Hematopoietic multipotent progenitor cell treated with erythropoietin and hydrocortisone succinate and interleukin-3 and kit ligand, for 15 days (in vitro differentiated cells): ENCODE results near the gene C11orf98.
"Not testable (repeated sequence)": the region's sequence is repeated elsewhere in the genome, so short reads cannot be mapped to it uniquely, and the experiment has no call there.

Experiments
- DNase-seq: peaks from one replicate; pipeline ENCODE4 v3.0.0-alpha.2; 2015; ENCODE audit warnings: low spot score

C11orf98 gene

DNA sequence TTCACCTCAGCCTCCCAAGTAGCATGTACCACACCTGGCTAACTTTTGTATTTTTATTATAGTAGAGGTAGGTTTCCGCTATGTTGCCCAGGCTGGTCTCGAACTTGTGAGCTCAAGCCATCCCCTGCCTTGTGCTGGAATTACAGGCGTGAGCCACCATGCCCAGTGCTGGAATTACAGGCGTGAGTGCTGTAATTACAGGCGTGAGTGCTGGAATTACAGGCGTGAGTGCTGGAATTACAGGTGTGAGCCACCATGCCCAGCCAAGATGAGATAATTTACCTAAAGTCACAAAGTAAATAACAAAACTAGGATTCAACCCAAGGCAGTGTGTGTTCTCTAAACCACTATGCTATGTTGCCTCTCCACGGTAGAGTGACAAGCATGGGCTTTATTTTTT lies 17.5 kb upstream of the C11orf98 start:
- no peak for DNase-seq

DNA sequence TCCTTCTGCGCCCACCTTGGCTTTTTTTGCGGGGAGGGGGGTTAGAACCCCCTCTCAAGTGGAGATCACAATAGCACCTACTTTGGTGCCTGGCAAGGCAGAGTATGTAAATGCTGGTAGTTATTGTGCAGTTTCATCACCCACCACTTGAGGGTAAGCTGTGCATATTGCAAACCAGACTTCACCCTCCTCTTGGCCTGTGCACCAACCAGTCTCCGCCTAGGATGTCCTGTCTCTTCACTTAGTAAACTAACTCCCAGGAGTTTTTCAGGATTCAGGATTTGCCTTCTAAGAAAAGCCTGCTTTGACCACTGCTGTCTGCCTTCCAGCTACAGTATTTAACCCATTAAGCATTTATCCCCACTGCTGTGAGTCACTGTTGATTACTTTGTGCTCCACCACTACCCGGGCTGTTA lies 15.8 kb upstream of the C11orf98 start:
- peak; percentile 60 for DNase-seq

DNA sequence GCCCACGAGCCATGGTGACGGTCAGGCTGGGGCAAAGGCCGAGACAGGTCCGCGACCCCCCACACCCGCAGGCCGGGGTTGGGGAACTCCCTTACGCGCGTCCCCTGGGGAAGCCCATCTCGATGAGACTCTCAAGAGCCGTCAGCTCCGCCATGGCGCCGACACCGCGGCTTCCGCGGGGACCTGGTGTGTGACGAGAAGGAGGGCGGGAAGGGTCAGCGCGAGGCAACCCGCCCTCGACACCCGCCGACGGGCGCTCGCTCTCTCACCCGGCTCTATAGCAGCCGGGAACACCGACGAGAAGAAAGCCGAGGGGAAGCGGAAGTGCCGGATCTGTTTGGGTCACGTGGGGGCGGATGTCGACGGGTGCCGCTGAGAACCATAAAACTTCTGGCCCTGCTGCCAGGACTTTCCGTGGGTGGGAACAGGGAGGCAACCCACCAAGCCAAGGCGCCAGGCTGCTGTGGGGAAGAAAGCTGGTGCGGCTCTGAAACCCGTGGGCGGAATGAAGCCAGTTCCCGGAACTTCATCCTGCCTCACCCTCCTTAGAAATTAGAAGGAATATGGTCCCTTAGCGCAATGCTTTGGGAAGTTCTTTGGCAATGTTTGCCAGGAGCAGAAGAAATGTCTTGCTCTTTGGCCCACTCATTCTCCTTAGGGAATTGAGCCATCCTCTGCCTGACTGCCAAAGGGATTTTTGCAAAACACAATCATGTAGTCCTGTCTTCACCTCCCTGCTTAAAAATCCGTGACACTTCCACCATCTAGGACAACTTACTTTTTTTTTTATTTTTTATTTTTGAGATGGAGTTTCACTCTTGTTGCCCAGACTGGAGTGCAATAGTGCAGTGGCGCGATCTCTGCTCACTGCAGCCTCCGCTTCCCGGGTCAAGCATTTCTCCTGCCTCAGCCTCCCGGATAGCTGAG lies 14.0 kb upstream of the C11orf98 start, which contains the start of gene UBXN1:
Gene UBXN1, minus strand, starts transcription at position 304 of the 927 bp plus-strand sequence. Its CDS starts 150 bp downstream, at position 154.
- DNase-seq, result peak; percentile 85

DNA sequence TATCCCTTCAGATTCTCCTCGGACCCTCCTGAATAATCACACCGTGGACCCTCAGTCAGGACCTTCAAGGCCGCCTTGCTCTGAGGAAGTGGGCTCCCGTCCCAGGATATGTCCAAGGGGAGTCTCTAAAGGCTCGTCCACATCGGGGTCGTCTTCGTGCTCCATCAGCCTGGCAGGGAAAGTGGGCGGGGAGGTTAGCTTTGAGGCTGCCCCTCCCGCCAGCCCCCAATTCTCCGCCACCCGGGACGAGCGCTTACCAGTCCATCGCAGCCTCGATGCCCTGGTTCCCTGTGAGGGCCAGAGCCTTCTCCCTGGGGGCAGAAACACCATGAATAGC lies 13.4 kb upstream of the C11orf98 start:
- DNase-seq, result no peak

DNA sequence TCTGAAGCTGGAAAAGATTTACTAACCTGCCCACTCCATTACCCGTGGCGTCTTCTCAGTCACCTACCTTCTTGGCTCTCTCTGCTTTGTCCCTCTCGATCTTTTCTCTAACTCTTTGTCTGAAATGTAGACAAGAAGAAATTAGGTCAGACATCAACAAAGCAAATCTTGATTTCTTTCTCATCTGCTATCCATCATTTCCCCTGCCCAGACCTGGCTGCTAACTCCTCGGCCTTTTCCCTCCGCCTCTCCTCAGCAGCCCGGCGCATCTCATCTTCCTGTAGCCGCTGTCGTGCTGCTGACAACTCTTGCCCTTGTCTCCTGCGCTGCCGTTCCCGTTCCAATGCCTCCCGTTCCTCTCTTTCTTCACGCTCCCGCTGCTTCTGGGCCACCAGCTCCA lies 12.7 kb upstream of the C11orf98 start:
- DNase-seq, result no peak

DNA sequence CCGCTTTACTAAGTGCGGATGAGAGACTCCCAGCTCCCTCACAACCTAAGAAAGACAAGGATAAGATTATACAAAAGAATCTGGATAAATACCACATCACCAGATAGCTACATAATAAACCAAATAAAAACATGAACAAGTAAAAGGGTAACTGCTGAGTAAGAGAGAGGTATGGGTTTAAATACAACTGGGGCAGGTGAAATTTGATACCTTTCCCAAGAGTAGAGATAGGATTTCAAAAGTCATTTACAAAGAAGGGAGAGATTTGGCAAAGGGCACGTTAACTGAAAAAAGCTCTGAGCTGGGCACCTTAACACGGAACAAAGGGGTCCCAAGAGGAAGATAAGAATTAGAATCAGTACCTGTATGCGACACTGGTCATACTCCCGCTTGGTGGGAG lies 12.1 kb upstream of the C11orf98 start:
- no peak for DNase-seq

GRCh38 chr11:62676698-62677097 lies 11.7 kb upstream of the C11orf98 start:
- DNase-seq, result no peak

- not testable (repeated sequence) for DNase-seq
Observed at GRCh38 chr11:62675415-62675814, 10.4 kb upstream of the C11orf98 start.

GRCh38 chr11:62673196-62673525 lies 8.2 kb upstream of the C11orf98 start:
- DNase-seq, result no peak

DNA sequence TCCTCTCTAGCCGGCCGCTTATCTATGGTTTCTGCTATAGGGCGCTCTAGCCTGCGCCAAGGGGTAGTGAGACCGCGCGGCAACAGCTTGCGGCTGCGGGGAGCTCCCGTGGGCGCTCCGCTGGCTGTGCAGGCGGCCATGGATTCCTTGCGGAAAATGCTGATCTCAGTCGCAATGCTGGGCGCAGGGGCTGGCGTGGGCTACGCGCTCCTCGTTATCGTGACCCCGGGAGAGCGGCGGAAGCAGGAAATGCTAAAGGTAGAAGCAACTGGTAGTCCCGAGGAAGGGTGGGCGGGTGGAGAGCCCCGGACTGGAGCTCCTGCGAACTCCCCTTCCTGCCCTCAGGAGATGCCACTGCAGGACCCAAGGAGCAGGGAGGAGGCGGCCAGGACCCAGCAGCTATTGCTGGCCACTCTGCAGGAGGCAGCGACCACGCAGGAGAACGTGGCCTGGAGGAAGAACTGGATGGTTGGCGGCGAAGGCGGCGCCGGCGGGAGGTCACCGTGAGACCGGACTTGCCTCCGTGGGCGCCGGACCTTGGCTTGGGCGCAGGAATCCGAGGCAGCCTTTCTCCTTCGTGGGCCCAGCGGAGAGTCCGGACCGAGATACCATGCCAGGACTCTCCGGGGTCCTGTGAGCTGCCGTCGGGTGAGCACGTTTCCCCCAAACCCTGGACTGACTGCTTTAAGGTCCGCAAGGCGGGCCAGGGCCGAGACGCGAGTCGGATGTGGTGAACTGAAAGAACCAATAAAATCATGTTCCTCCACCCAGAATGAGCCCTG lies 6.8 kb upstream of the C11orf98 start, which contains the start of the genes LBHD1 and UQCC3:
Gene LBHD1, minus strand, starts transcription at position 660 of the 782 bp plus-strand sequence. CDS start 2,236 bp downstream, outside the sequence.
Gene UQCC3, plus strand, starts transcription at position 66 of the 782 bp plus-strand sequence. Its CDS starts 73 bp downstream, at position 139.
- peak; percentile 83 for DNase-seq

DNA sequence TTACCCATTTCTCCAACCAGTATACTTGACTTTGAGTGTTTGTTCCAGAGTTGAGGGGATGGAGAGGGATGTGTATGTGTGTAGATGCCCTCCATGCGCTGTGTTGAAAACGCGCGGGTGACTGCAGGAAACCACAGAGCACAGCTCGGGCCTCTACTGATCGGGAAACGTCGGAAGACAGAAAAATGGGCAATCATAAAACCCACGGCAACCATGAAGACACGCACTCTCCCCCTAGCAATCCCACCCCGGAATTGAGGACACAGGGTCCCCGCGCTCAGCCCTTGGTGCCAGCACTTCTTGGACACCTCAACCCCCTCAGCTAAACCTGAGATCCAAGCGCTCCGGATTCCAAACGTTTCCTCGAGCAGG lies 6.2 kb upstream of the C11orf98 start:
- DNase-seq, result no peak

GRCh38 chr11:62669420-62670161 lies 4.6 kb upstream of the C11orf98 start:
- DNase-seq, result peak; percentile 17

GRCh38 chr11:62667460-62667859 lies 2.5 kb upstream of the C11orf98 start:
- DNase-seq, result no peak

DNA sequence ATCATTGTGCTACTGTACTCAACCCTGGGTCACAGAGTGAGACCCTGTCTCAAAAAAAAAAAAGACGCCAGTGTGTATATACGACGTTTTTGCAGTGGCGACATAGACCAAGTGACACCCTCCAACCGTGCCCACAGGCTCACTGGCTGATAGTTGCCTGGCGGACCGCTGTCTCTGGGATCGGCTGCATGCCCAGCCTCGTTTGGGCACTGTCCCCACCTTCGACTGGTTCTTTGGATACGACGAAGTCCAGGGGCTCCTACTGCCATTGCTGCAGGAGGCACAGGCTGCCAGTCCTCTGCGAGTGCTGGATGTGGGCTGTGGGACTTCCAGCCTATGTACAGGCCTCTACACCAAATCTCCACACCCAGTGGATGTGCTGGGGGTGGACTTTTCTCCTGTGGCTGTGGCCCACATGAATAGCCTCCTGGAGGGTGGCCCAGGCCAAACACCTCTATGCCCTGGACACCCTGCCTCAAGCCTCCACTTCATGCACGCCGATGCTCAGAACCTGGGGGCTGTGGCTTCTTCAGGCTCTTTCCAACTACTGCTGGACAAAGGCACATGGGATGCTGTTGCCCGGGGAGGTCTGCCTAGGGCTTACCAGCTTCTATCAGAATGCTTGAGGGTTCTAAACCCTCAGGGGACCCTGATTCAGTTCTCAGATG lies 1.4 kb upstream of the C11orf98 start:
- DNase-seq, result no peak

GRCh38 chr11:62665599-62666258 lies 719 bp upstream of the C11orf98 start:
- DNase-seq, result no peak

DNA sequence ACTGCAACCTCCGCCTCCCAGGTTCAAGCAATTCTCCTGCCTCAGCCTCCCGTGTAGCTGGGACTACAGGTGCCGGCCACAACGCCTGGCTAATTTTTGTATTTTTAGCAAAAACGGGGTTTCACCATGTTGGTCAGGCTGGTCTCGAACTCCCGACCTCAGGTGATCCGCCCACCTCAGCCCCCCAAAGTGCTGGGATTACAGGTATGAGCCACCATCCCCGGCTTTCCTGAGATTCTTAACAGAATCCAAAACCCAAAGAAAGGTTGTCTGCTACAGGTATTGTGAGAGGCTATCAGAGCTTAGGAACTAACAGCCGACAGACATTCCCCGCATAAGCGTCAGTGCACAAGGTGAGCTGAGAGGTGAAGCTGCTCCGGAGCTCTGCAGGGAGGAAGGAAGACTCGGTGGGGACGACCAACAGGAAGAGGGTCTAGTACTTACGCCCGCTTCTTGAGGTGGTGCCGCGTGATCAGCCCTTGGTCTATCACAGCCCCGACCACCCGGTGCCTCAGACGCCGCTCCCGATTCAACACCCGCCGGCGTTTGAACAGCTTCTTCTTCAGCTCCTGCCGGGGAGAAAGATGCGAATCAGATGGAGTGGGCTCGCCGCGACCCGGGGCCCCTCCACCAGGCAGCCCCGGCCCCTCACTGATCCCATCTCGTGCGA lies 470 bp downstream of the C11orf98 start:
- no peak for DNase-seq

- DNase-seq, result no peak
Observed at GRCh38 chr11:62656796-62657429, 8.1 kb downstream of the C11orf98 start.

- DNase-seq, result no peak
Observed at GRCh38 chr11:62654297-62654696, 10.7 kb downstream of the C11orf98 start.

DNA sequence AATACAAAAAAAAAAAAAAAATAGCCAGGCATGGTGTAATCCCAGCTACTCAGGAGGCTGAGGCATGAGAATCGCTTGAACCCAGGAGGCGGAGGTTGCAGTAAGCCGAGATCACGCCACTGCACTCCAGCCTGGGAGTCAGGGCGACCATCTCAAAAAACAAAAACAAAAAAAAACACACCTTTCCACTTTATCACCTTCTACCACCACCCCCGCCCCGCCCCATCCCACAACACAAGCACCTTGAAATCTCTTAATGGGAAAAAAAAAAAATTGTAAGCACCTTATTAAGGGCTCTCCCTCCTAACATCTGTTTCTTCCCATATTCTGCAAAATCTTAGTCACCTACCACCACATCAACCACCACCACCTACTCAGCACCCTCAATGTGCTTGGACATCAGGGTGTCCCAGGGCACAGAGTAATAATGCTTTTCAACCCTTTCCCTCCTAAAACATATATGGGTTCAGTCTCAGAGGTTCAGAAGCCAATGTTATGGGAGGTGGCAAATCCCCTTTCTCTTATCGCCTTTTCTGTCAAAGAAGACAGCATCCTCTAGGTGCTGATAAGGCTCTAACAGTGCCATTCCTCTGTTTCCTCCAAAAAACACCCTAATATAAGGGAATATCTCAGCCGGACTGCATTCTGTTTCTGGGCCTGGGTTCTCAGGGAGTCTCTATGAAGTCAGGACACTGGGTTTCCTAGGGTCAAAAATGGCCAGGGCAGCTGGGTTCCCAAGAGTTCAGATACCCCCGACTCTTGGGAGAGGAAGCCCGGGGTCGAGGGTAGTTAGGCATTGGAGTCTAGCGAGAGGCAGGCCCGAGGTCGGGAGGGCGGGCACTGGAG lies 12.6 kb downstream of the C11orf98 start:
- DNase-seq, result peak; percentile 23
